Vagina (tissue), 2 donors: ENCODE measurements around the gene SPRY4. TPM values are rescaled to one million over a fixed set of nuclear protein-coding genes. Genes with fewer than 3 reads are reported as not detected.

Source experiments
- DNase-seq, 2 donors: peaks; one replicate each; pipeline ENCODE4 v3.0.0-alpha.2; 2017; ENCODE audit errors: extremely low spot score in 2 of 2
- H3K27ac ChIP-seq: fragments of 200-600 bp; sonication (generic); one replicate; pipeline ENCODE4 v1.5.1; 2019
- H3K27me3 ChIP-seq: fragments of 200-600 bp; sonication (generic); one replicate; pipeline ENCODE4 v1.5.1; 2019
- H3K36me3 ChIP-seq, 2 donors: fragments of 200-600 bp; sonication (generic); one replicate each; pipeline ENCODE4 v1.5.1; 2017 to 2019
- H3K4me1 ChIP-seq: fragments of 200-600 bp; sonication (generic); one replicate; pipeline ENCODE4 v1.5.1; 2019
- H3K4me3 ChIP-seq, 2 donors: fragments of 200-600 bp; sonication (generic); 1 replicate in 1 of 2; 2 replicates in 1 of 2; pipeline ENCODE4 v1.5.1; 2016 to 2019
- H3K9me3 ChIP-seq: fragments of 200-600 bp; sonication (generic); one replicate; pipeline ENCODE4 v1.5.1; 2019
- CTCF ChIP-seq, 3 experiments: fragments of 450-650 bp in 2 of 3; fragments of 200-600 bp in 1 of 3; sonication (generic) in 1 of 3; IDR thresholded peaks; one replicate each; pipeline ENCODE4 v1.5.1; 2017 to 2019; ENCODE audit warnings: antibody characterized with exemption in 3 of 3, mild to moderate bottlenecking in 2 of 3, moderate library complexity in 2 of 3
- POLR2A ChIP-seq, 2 donors: fragments of 450-650 bp; IDR thresholded peaks; one replicate each; pipeline ENCODE4 v1.6.1; 2017; ENCODE audit warnings: antibody characterized with exemption in 2 of 2, mild to moderate bottlenecking in 2 of 2, moderate library complexity in 2 of 2
- POLR2AphosphoS5 ChIP-seq, 2 donors: sonication (generic); formaldehyde crosslinking; IDR thresholded peaks; one replicate each; pipeline ENCODE4 v1.9.0; 2017; ENCODE audit warnings: antibody characterized with exemption in 2 of 2, mild to moderate bottlenecking in 2 of 2, low read depth in 1 of 2; ENCODE audit not compliant: insufficient read depth in 1 of 2
- intact Hi-C: fragments of 100-400 bp; cut with DNase I; formaldehyde crosslinking; loops from one replicate; pipeline ENCODE4 v1.15.1; 2023
- total RNA-seq: library from RNA; depleted of rRNA; stranded (reverse); fragments of >200 nt; gene quantifications from one replicate; pipeline ENCODE4 v1.2.3, GENCODE V29; 2016

Gene SPRY4
- total RNA-seq, 1 donor from 2014 or later: 13.5 TPM

GRCh38 chr5:142305211-142305610 is 19.6 kb downstream of the SPRY4 start:
- no peak for DNase-seq
- TF ChIP-seq POLR2AphosphoS5 (IDR thresholded peaks at IDR 0.05; ENCODE audit: insufficient read depth in 1 of 2, low read depth in 1 of 2) (no peak), CTCF (IDR thresholded peaks at IDR 0.05) (no peak), POLR2A (IDR thresholded peaks at IDR 0.05) (no peak)
- H3K36me3 ChIP-seq: no peaks in the 10 kb centered on the region
- intact Hi-C loops: no loop called here
- no peaks in the 10 kb centered on the region for H3K4me1 ChIP-seq
- no peaks in the 10 kb centered on the region for H3K27me3 ChIP-seq
- H3K9me3 ChIP-seq: no peaks in the 10 kb centered on the region
- no peak overlapping the region for H3K4me3 ChIP-seq
- no peak overlapping the region for H3K27ac ChIP-seq

- TF ChIP-seq POLR2A (IDR thresholded peaks at IDR 0.05) (no peak), POLR2AphosphoS5 (IDR thresholded peaks at IDR 0.05; ENCODE audit: insufficient read depth in 1 of 2, low read depth in 1 of 2) (no peak), CTCF (IDR thresholded peaks at IDR 0.05) (no peak)
- Histone ChIP-seq H3K4me3 (no peak overlapping the region), H3K4me1 (no peaks in the 10 kb centered on the region)
Measured at GRCh38 chr5:142304013-142304701, 20.7 kb downstream of the SPRY4 start.

GRCh38 chr5:142303565-142303964 is 21.3 kb downstream of the SPRY4 start:
- no peak for TF ChIP-seq POLR2AphosphoS5 (IDR thresholded peaks at IDR 0.05; ENCODE audit: insufficient read depth in 1 of 2, low read depth in 1 of 2)
- TF ChIP-seq POLR2A (IDR thresholded peaks at IDR 0.05): no peak
- TF ChIP-seq CTCF (IDR thresholded peaks at IDR 0.05): no peak
- Histone ChIP-seq H3K27me3 (no peaks in the 10 kb centered on the region), H3K36me3 (no peaks in the 10 kb centered on the region), H3K4me1 (no peaks in the 10 kb centered on the region), H3K4me3 (no peak overlapping the region), H3K27ac (no peak overlapping the region), H3K9me3 (no peaks in the 10 kb centered on the region)
- intact Hi-C loops: no loop called here
- DNase-seq: no peak

More at GRCh38 chr5:142304013-142304701, 20.7 kb downstream of the SPRY4 start:
- Histone ChIP-seq H3K27me3 (no peaks in the 10 kb centered on the region), H3K36me3 (no peaks in the 10 kb centered on the region), H3K27ac (no peak overlapping the region), H3K9me3 (no peaks in the 10 kb centered on the region)
- no peak for DNase-seq
- intact Hi-C loops: no loop called here

GRCh38 chr5:142301540-142301939 is 23.3 kb downstream of the SPRY4 start:
- H3K27ac ChIP-seq: no peak overlapping the region
- H3K27me3 ChIP-seq: no peaks in the 10 kb centered on the region
- H3K4me1 ChIP-seq: no peaks in the 10 kb centered on the region
- H3K36me3 ChIP-seq: no peaks in the 10 kb centered on the region
- DNase-seq: no peak
- TF ChIP-seq CTCF (IDR thresholded peaks at IDR 0.05): no peak
- no peak for TF ChIP-seq POLR2A (IDR thresholded peaks at IDR 0.05)
- H3K9me3 ChIP-seq: no peaks in the 10 kb centered on the region
- no peak overlapping the region for H3K4me3 ChIP-seq
- intact Hi-C loops: no loop called here

- no peak for DNase-seq
- H3K4me3 ChIP-seq: no peak overlapping the region
- H3K4me1 ChIP-seq: no peaks in the 10 kb centered on the region
- TF ChIP-seq CTCF (IDR thresholded peaks at IDR 0.05) (no peak), POLR2AphosphoS5 (IDR thresholded peaks at IDR 0.05; ENCODE audit: insufficient read depth in 1 of 2, low read depth in 1 of 2) (no peak), POLR2A (IDR thresholded peaks at IDR 0.05) (no peak)
- no peaks in the 10 kb centered on the region for H3K36me3 ChIP-seq
- H3K9me3 ChIP-seq: no peaks in the 10 kb centered on the region
- H3K27me3 ChIP-seq: no peaks in the 10 kb centered on the region
- no peak overlapping the region for H3K27ac ChIP-seq
- intact Hi-C loops: no loop called here
Measured at GRCh38 chr5:142300677-142301076, 24.1 kb downstream of the SPRY4 start.
